HEK293 (cell line): ENCODE data around the gene MMP14.

Source experiments
- CTCF ChIA-PET: fragments of 350-600 bp; formaldehyde crosslinking; extraction: SDS; loops from one replicate; lab custom pipeline; 2021; ENCODE audit warnings: antibody characterized with exemption; lab: Yijun Ruan, JAX
- POLR2A ChIA-PET: fragments of 300-600 bp; formaldehyde crosslinking; extraction: SDS; loops from one replicate; lab custom pipeline; 2020; ENCODE audit warnings: antibody characterized with exemption, inconsistent platforms; lab: Yijun Ruan, JAX
- H3K27ac ChIP-seq: fragments of 200-500 bp; sonication (Bioruptor generic); 2 replicates; pipeline ENCODE4 v1.5.1; 2014; ENCODE audit warnings: low read depth, low read length, control low read depth, inconsistent platforms; ENCODE audit errors: extremely low read depth
- H3K36me3 ChIP-seq, 2 experiments: fragments of 200-500 bp in 1 of 2; sonication (Bioruptor generic) in 1 of 2; 1 replicate in 1 of 2; 2 replicates in 1 of 2; pipeline ENCODE4 v1.5.1; 2014 to 2017; ENCODE audit warnings: inconsistent platforms in 2 of 2, low read length in 2 of 2; ENCODE audit not compliant: control insufficient read depth in 2 of 2, insufficient read depth in 1 of 2
- H3K4me1 ChIP-seq: fragments of 200-500 bp; sonication (Bioruptor generic); 2 replicates; pipeline ENCODE4 v1.5.1; 2014; ENCODE audit warnings: mild to moderate bottlenecking, low read length, inconsistent platforms; ENCODE audit not compliant: control insufficient read depth, insufficient read depth
- H3K4me3 ChIP-seq: 2 replicates; pipeline ENCODE4 v1.5.1; 2011; ENCODE audit warnings: low read depth, mild to moderate bottlenecking, control low read depth, low read length, moderate library complexity
- H3K9me3 ChIP-seq: fragments of 200-500 bp; sonication (Bioruptor generic); 2 replicates; pipeline ENCODE4 v1.5.1; 2014; ENCODE audit warnings: low read depth, low read length, inconsistent platforms; ENCODE audit not compliant: control insufficient read depth, insufficient read depth
- GLIS2 ChIP-seq: fragments of 450-650 bp; formaldehyde crosslinking; IDR thresholded peaks from 2 replicates; pipeline ENCODE4 v1.5.1; 2016; ENCODE audit warnings: missing biosample characterization, missing genetic modification characterization
- HOXD13 ChIP-seq: sonication (generic); formaldehyde crosslinking; IDR thresholded peaks from 2 replicates; pipeline ENCODE4 v1.8.0; 2022; ENCODE audit warnings: missing genetic modification reagents, borderline replicate concordance
- SETDB1 ChIP-seq: IDR thresholded peaks from one replicate; pipeline ENCODE4 v1.6.1; 2017; ENCODE audit warnings: mild to moderate bottlenecking, low read length, moderate library complexity, mixed read lengths; ENCODE audit not compliant: insufficient read length
- ZBTB11 ChIP-seq: fragments of 450-650 bp; formaldehyde crosslinking; conservative IDR thresholded peaks from 2 replicates; pipeline ENCODE4 v1.5.1; 2016; ENCODE audit warnings: low read depth, missing biosample characterization, missing genetic modification characterization
- ZBTB20 ChIP-seq: fragments of 450-650 bp; formaldehyde crosslinking; IDR thresholded peaks from 2 replicates; pipeline ENCODE4 v1.5.1; 2016; ENCODE audit warnings: missing biosample characterization, missing genetic modification characterization
- ZFP37 ChIP-seq: fragments of 450-650 bp; formaldehyde crosslinking; IDR thresholded peaks from 2 replicates; pipeline ENCODE4 v1.5.1; 2016; ENCODE audit warnings: missing biosample characterization, missing genetic modification characterization
- ZIC2 ChIP-seq: fragments of 450-650 bp; formaldehyde crosslinking; IDR thresholded peaks from 2 replicates; pipeline ENCODE4 v1.5.1; 2016; ENCODE audit warnings: missing biosample characterization, missing genetic modification characterization
- ZNF10 ChIP-seq: fragments of 450-650 bp; formaldehyde crosslinking; IDR thresholded peaks from 2 replicates; pipeline ENCODE4 v1.5.1; 2017; ENCODE audit warnings: missing biosample characterization, missing genetic modification characterization
- ZNF112 ChIP-seq: fragments of 450-650 bp; formaldehyde crosslinking; IDR thresholded peaks from 2 replicates; pipeline ENCODE4 v1.5.0; 2017; ENCODE audit warnings: missing biosample characterization, missing genetic modification characterization
- ZNF223 ChIP-seq: fragments of 450-650 bp; formaldehyde crosslinking; IDR thresholded peaks from 2 replicates; pipeline ENCODE4 v1.5.1; 2016; ENCODE audit warnings: missing biosample characterization, missing genetic modification characterization
- ZNF248 ChIP-seq: fragments of 450-650 bp; formaldehyde crosslinking; IDR thresholded peaks from 2 replicates; pipeline ENCODE4 v1.5.1; 2017; ENCODE audit warnings: missing biosample characterization, missing genetic modification characterization
- ZNF280D ChIP-seq: fragments of 450-650 bp; formaldehyde crosslinking; IDR thresholded peaks from 2 replicates; pipeline ENCODE4 v1.5.1; 2016; ENCODE audit warnings: missing biosample characterization, missing genetic modification characterization
- ZNF302 ChIP-seq: fragments of 450-650 bp; formaldehyde crosslinking; IDR thresholded peaks from 2 replicates; pipeline ENCODE4 v1.5.1; 2016; ENCODE audit warnings: missing biosample characterization, missing genetic modification characterization, low read depth
- ZNF335 ChIP-seq: fragments of 450-650 bp; formaldehyde crosslinking; conservative IDR thresholded peaks from 2 replicates; pipeline ENCODE4 v1.5.1; 2016; ENCODE audit warnings: missing biosample characterization, missing genetic modification characterization
- ZNF501 ChIP-seq: fragments of 450-650 bp; formaldehyde crosslinking; IDR thresholded peaks from 2 replicates; pipeline ENCODE4 v1.5.1; 2016; ENCODE audit warnings: missing biosample characterization, missing genetic modification characterization
- ZNF510 ChIP-seq: fragments of 450-650 bp; formaldehyde crosslinking; IDR thresholded peaks from 2 replicates; pipeline ENCODE4 v1.5.1; 2018; ENCODE audit warnings: mild to moderate bottlenecking, missing genetic modification characterization, missing biosample characterization; ENCODE audit not compliant: insufficient replicate concordance
- ZNF518A ChIP-seq: fragments of 450-650 bp; formaldehyde crosslinking; conservative IDR thresholded peaks from 2 replicates; pipeline ENCODE4 v1.5.1; 2016; ENCODE audit warnings: low read depth, missing biosample characterization, missing genetic modification characterization
- ZNF585B ChIP-seq: fragments of 450-650 bp; formaldehyde crosslinking; IDR thresholded peaks from 2 replicates; pipeline ENCODE4 v1.5.1; 2016; ENCODE audit warnings: missing biosample characterization, missing genetic modification characterization
- ZNF654 ChIP-seq: fragments of 450-650 bp; formaldehyde crosslinking; IDR thresholded peaks from 2 replicates; pipeline ENCODE4 v1.5.1; 2016; ENCODE audit warnings: low read depth, missing biosample characterization, missing genetic modification characterization

Gene MMP14

GRCh38 chr14:22836301-22837113 is at the start of gene MMP14:
TSS of gene MMP14 (plus strand) at chr14:22836585. CDS start at chr14:22836818, 233 bp downstream.
- H3K4me3 ChIP-seq = peak within 1 kb of the TSS; percentile 24
- H3K4me1 ChIP-seq = no peaks in the 10 kb centered on the region
- H3K36me3 ChIP-seq = peaks cover 25 to 34% of the 10 kb centered on the region in 2 experiments; a peak in 2 of 3 replicates
- H3K9me3 ChIP-seq = no peaks in the 10 kb centered on the region
- CTCF ChIA-PET = interaction anchor here (0.6 to 3.9 kb wide), 4 partner anchors 14 to 308 kb away, joined by 3 to 21 read pairs (median 7); no protein-coding TSS in a partner anchor
- TF ChIP-seq ZNF335 (tag by site-specific recombination) (no peak), ZNF518A (no peak), ZNF501 (tag by site-specific recombination) (no peak), ZNF654 (tag by site-specific recombination) (no peak), ZIC2 (tag by site-specific recombination) (no peak), SETDB1 (no peak), ZNF248 (tag by site-specific recombination) (no peak), ZNF510 (tag by site-specific recombination) (no peak), ZFP37 (no peak), HOXD13 (CRISPR knock-in tag) (no peak), GLIS2 (tag by site-specific recombination) (no peak), ZBTB20 (tag by site-specific recombination) (no peak), ZNF280D (tag by site-specific recombination) (no peak), ZNF223 (tag by site-specific recombination) (no peak), ZNF585B (no peak), ZNF112 (tag by site-specific recombination) (no peak), ZNF302 (tag by site-specific recombination) (no peak), ZNF10 (tag by site-specific recombination) (no peak), ZBTB11 (tag by site-specific recombination) (no peak)
- POLR2A ChIA-PET = interaction anchor here (1.0 kb wide), 1 partner anchor 12 kb away, joined by 3 read pairs; no protein-coding TSS in a partner anchor
- H3K27ac ChIP-seq = peak within 1 kb of the TSS; percentile 24
